ENCODE data around the gene GPX1. TPM values are rescaled to one million over a fixed set of nuclear protein-coding genes. Genes with fewer than 3 reads are reported as not detected.

Gene GPX1
- total RNA-seq, 1 experiment from 2014 or later: 253 TPM

- Mint-ChIP-seq H3K27ac (no peak overlapping the region), H3K4me1 (peaks cover 0 to 2% of the 10 kb centered on the region in 2 experiments; a peak in 1 of 4 replicates), H3K36me3 (ENCODE audit: insufficient read depth in 1 of 3, low read depth in 3 of 3) (peaks cover 1 to 35% (median 25%) of the 10 kb centered on the region in 3 experiments; a peak in 6 of 7 replicates), H3K4me3 (no peak overlapping the region), H3K9me3 (no peaks in the 10 kb centered on the region), H3K27me3 (ENCODE audit: low read depth) (no peaks in the 10 kb centered on the region)
- Histone ChIP-seq H3K9me3 (ENCODE audit: control insufficient read depth, low read depth, low read length) (no peaks in the 10 kb centered on the region), H3K18ac (ENCODE audit: insufficient read length, low read depth, low read length) (no peak overlapping the region), H3K9ac (ENCODE audit: extremely low read depth, insufficient read length, low read length) (no peak overlapping the region), H3K4me2 (ENCODE audit: insufficient read depth, insufficient read length, low read length) (no peak overlapping the region), H3K4me1 (ENCODE audit: insufficient read depth, low read length) (no peaks in the 10 kb centered on the region; the same call in 1 of the 2 replicates), H2AFZ (ENCODE audit: low read length) (no peak overlapping the region), H2BK120ac (ENCODE audit: low read depth, low read length, poor library complexity, severe bottlenecking) (no peak overlapping the region), H3K14ac (ENCODE audit: insufficient read depth, low read length) (no peak overlapping the region), H3K27ac (ENCODE audit: insufficient read length, low read depth, low read length) (no peak overlapping the region), H3K56ac (ENCODE audit: insufficient read length, low read depth, low read length) (no peak overlapping the region), H2BK20ac (ENCODE audit: low read depth, low read length, poor library complexity, severe bottlenecking) (no peak overlapping the region), H4K91ac (ENCODE audit: insufficient read length, low read depth, low read length) (no peak overlapping the region), H4K5ac (ENCODE audit: insufficient read length, low read depth, low read length) (no peak overlapping the region), H3K23me2 (ENCODE audit: insufficient read length, low read depth, low read length, poor library complexity, severe bottlenecking) (no peaks in the 10 kb centered on the region), H3K4ac (ENCODE audit: low read depth, low read length) (no peak overlapping the region), H3K79me1 (ENCODE audit: insufficient read depth, low read depth, low read length, poor library complexity, severe bottlenecking) (no peaks in the 10 kb centered on the region), H3T11ph (ENCODE audit: low read length) (no peak overlapping the region), H2AK5ac (ENCODE audit: insufficient read length, low read length) (no peak overlapping the region), H3K27me3 (ENCODE audit: insufficient read depth, low read length) (no peaks in the 10 kb centered on the region), H4K8ac (replicated peaks; ENCODE audit: insufficient read length, low read depth, low read length) (no peak overlapping the region), H3K23ac (ENCODE audit: insufficient read length, low read depth, low read length) (no peak overlapping the region), H2BK15ac (ENCODE audit: low read depth, low read length) (no peak overlapping the region), H4K20me1 (ENCODE audit: control insufficient read depth, insufficient read depth, insufficient read length) (peaks cover 2% of the 10 kb centered on the region), H3K79me2 (ENCODE audit: insufficient read depth, low read length) (no peaks in the 10 kb centered on the region; the same call in none of the 2 replicates), H2BK12ac (ENCODE audit: insufficient read length, low read depth, low read length) (no peak overlapping the region), H2BK5ac (ENCODE audit: insufficient read length, low read length) (no peak overlapping the region)
- TF ChIP-seq, protein P1, sequence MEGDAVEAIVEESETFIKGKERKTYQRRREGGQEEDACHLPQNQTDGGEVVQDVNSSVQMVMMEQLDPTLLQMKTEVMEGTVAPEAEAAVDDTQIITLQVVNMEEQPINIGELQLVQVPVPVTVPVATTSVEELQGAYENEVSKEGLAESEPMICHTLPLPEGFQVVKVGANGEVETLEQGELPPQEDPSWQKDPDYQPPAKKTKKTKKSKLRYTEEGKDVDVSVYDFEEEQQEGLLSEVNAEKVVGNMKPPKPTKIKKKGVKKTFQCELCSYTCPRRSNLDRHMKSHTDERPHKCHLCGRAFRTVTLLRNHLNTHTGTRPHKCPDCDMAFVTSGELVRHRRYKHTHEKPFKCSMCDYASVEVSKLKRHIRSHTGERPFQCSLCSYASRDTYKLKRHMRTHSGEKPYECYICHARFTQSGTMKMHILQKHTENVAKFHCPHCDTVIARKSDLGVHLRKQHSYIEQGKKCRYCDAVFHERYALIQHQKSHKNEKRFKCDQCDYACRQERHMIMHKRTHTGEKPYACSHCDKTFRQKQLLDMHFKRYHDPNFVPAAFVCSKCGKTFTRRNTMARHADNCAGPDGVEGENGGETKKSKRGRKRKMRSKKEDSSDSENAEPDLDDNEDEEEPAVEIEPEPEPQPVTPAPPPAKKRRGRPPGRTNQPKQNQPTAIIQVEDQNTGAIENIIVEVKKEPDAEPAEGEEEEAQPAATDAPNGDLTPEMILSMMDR (conservative IDR thresholded peaks at IDR 0.05): no peak
- no CpG with 5 or more reads among the region's 1 CpG for WGBS (ENCODE audit: extremely low coverage, insufficient read length, low lambda C conversion rate)
- no peak for DNase-seq
These were observed 44.1 kb downstream of the GPX1 start for GRCh38 chr3:49313896-49314688.
